Neuronal stem cell (in vitro differentiated cells): ENCODE data around the gene ILKAP.

Experiments used
- DNase-seq: peaks from one replicate; pipeline ENCODE4 v3.0.0-alpha.2; 2013; ENCODE audit warnings: low spot score
- H2AFZ ChIP-seq: one replicate; pipeline ENCODE4 v1.6.1; 2013; ENCODE audit warnings: mild to moderate bottlenecking, low read length, inconsistent platforms
- H2AK5ac ChIP-seq: 2 replicates; pipeline ENCODE4 v1.6.1; 2013; ENCODE audit warnings: low read depth, mild to moderate bottlenecking, inconsistent platforms, low read length, moderate library complexity, mixed read lengths
- H2BK120ac ChIP-seq: 2 replicates; pipeline ENCODE4 v1.6.1; 2013; ENCODE audit warnings: low read depth, mild to moderate bottlenecking, inconsistent platforms, low read length, moderate library complexity, mixed read lengths
- H2BK12ac ChIP-seq: one replicate; pipeline ENCODE4 v1.6.1; 2013; ENCODE audit warnings: low read length, inconsistent platforms
- H2BK15ac ChIP-seq: 2 replicates; pipeline ENCODE4 v1.6.1; 2013; ENCODE audit warnings: mild to moderate bottlenecking, low read length, inconsistent platforms, mixed read lengths
- H2BK5ac ChIP-seq: one replicate; pipeline ENCODE4 v1.6.1; 2013; ENCODE audit warnings: inconsistent platforms, mild to moderate bottlenecking, low read length, moderate library complexity
- H3K14ac ChIP-seq: one replicate; pipeline ENCODE4 v1.6.1; 2013; ENCODE audit warnings: low read length, inconsistent platforms
- H3K18ac ChIP-seq: 2 replicates; pipeline ENCODE4 v1.6.1; 2013; ENCODE audit warnings: low read length, inconsistent platforms
- H3K23ac ChIP-seq: 2 replicates; pipeline ENCODE4 v1.6.1; 2013; ENCODE audit warnings: low read depth, mild to moderate bottlenecking, mixed read lengths, low read length, inconsistent platforms; ENCODE audit not compliant: poor library complexity
- H3K27ac ChIP-seq: replicated peaks from 3 replicates; pipeline ENCODE4 v1.5.1; 2013; ENCODE audit warnings: low read length, inconsistent platforms
- H3K27me3 ChIP-seq, 3 experiments: 2 replicates each; pipeline ENCODE4 v1.6.1; 2013; ENCODE audit warnings: low read length in 3 of 3, mild to moderate bottlenecking in 2 of 3, inconsistent platforms in 1 of 3, low read depth in 1 of 3, mixed read lengths in 1 of 3, moderate library complexity in 1 of 3; ENCODE audit not compliant: control insufficient read depth in 3 of 3, insufficient read depth in 3 of 3
- H3K36me3 ChIP-seq, 2 donors: replicated peaks in 1 of 2; 2 replicates each; pipeline ENCODE4 v1.6.1; 2013; ENCODE audit warnings: low read length in 2 of 2; ENCODE audit not compliant: control insufficient read depth in 2 of 2, insufficient read depth in 2 of 2
- H3K4ac ChIP-seq: 2 replicates; pipeline ENCODE4 v1.6.1; 2013; ENCODE audit warnings: inconsistent platforms, mild to moderate bottlenecking, low read length, moderate library complexity
- H3K4me1 ChIP-seq, 2 donors: 1 replicate in 1 of 2; 2 replicates in 1 of 2; pipeline ENCODE4 v1.6.1; 2013; ENCODE audit warnings: low read length in 2 of 2, low read depth in 1 of 2; ENCODE audit not compliant: control insufficient read depth in 2 of 2, insufficient read depth in 1 of 2
- H3K4me2 ChIP-seq: one replicate; pipeline ENCODE4 v1.6.1; 2013; ENCODE audit warnings: mild to moderate bottlenecking, low read length, inconsistent platforms; ENCODE audit not compliant: insufficient read depth, poor library complexity, severe bottlenecking
- H3K4me3 ChIP-seq, 2 donors: 2 replicates each; pipeline ENCODE4 v1.5.1; 2013; ENCODE audit warnings: low read length in 2 of 2, mild to moderate bottlenecking in 2 of 2, inconsistent platforms in 1 of 2, moderate library complexity in 1 of 2
- H3K79me1 ChIP-seq: one replicate; pipeline ENCODE4 v1.6.1; 2013; ENCODE audit warnings: low read depth, mild to moderate bottlenecking, inconsistent platforms, low read length, moderate library complexity
- H3K9ac ChIP-seq: one replicate; pipeline ENCODE4 v1.6.1; 2013; ENCODE audit warnings: mild to moderate bottlenecking, low read depth, low read length, inconsistent platforms; ENCODE audit not compliant: poor library complexity
- H3K9me3 ChIP-seq, 2 donors: replicated peaks in 1 of 2; 2 replicates each; pipeline versions ENCODE3 to v1.6.1; 2013; ENCODE audit warnings: low read length in 2 of 2, mild to moderate bottlenecking in 2 of 2, inconsistent platforms in 1 of 2, low read depth in 1 of 2, mixed read lengths in 1 of 2, moderate library complexity in 1 of 2; ENCODE audit not compliant: control insufficient read depth in 2 of 2, insufficient read depth in 1 of 2
- H4K8ac ChIP-seq: one replicate; pipeline ENCODE4 v1.6.1; 2013; ENCODE audit warnings: low read depth, mild to moderate bottlenecking, inconsistent platforms, low read length, moderate library complexity
- H4K91ac ChIP-seq: one replicate; pipeline ENCODE4 v1.6.1; 2013; ENCODE audit warnings: low read length, low read depth, mild to moderate bottlenecking, inconsistent platforms; ENCODE audit not compliant: poor library complexity
- WGBS, 2 donors: extraction: QIAGEN DNeasy Blood & Tissue Kit; methylation state at CpG; one replicate each; pipeline ENCODE4 v1.1.7; 2013; ENCODE audit warnings: missing lambda C conversion rate in 2 of 2, mixed read lengths in 1 of 2; ENCODE audit not compliant: insufficient read length in 2 of 2, insufficient replicate concordance in 1 of 2; ENCODE audit errors: extremely low coverage in 2 of 2; 5-methylcytosine and 5-hydroxymethylcytosine counted together

The ILKAP gene

GRCh38 chr2:238136820-238137537 lies 66.5 kb downstream of the ILKAP start:
- Histone ChIP-seq H3K4ac (no peak overlapping the region), H3K27me3 (peaks cover 0 to 19% (median 0%) of the 10 kb centered on the region in 3 experiments), H2BK5ac (no peak overlapping the region), H3K9me3 (no peaks in the 10 kb centered on the region), H3K18ac (peak overlapping the region; percentile 52), H2BK15ac (no peak overlapping the region), H4K91ac (no peak overlapping the region), H3K4me3 (no peak overlapping the region), H4K8ac (peak overlapping the region; percentile 23), H3K9ac (no peak overlapping the region), H3K36me3 (no peaks in the 10 kb centered on the region), H2AK5ac (no peak overlapping the region), H3K27ac (no peak overlapping the region), H2BK12ac (no peak overlapping the region), H3K79me1 (peaks cover 7% of the 10 kb centered on the region), H3K4me1 (peaks cover 8 to 13% of the 10 kb centered on the region in 2 donors), H2BK120ac (peak overlapping the region; percentile 1), H3K23ac (no peak overlapping the region), H3K14ac (no peak overlapping the region), H2AFZ (no peak overlapping the region), H3K4me2 (no peak overlapping the region)
- DNase-seq: no peak
- WGBS, 2 donors: no CpG with 5 or more reads among the region's 14 CpGs

DNA sequence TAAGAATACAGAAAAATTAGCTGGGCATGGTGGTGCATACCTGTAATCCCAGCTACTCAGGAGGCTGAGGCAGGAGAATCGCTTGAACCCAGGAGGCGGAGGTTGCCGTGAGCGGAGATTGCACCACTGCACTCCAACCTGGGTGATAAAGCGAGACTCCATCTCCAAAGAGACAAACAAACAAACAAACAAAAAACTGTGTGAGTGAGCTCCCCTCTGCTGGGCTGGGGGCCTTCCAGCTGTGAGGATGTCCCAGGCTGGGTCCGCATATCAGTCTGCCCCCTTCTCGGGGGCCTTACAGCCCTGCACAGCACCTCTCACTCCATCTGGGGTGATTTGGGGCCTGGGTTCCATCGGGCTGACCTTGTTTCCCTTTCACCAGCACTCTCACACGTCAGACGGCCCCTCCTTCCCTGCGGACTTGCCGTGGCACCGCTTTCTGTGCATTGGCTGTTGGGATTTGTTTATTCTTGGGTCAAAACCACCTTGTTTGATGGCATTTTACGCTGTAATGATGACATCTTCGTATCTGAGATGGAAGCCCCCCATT lies 67.8 kb downstream of the ILKAP start:
- H4K8ac ChIP-seq: no peak overlapping the region
- peak overlapping the region; percentile 79 for H4K91ac ChIP-seq
- H3K9ac ChIP-seq: no peak overlapping the region
- no peak overlapping the region for H3K23ac ChIP-seq
- H3K14ac ChIP-seq: no peak overlapping the region
- H3K9me3 ChIP-seq: no peaks in the 10 kb centered on the region
- peaks cover 6% of the 10 kb centered on the region for H3K79me1 ChIP-seq
- H2BK120ac ChIP-seq: no peak overlapping the region
- no peak overlapping the region for H2AFZ ChIP-seq
- H3K18ac ChIP-seq: no peak overlapping the region
- no peak overlapping the region for H2BK12ac ChIP-seq
- no peak overlapping the region for H3K4me3 ChIP-seq
- DNase-seq: no peak
- H2BK5ac ChIP-seq: no peak overlapping the region
- no peak overlapping the region for H3K27ac ChIP-seq
- no peak overlapping the region for H2AK5ac ChIP-seq
- no CpG with 5 or more reads among the region's 15 CpGs for WGBS, 2 donors
- H3K27me3 ChIP-seq: peaks cover 0 to 11% (median 0%) of the 10 kb centered on the region in 3 experiments
- no peaks in the 10 kb centered on the region for H3K36me3 ChIP-seq
- H3K4me1 ChIP-seq: peaks cover 8 to 13% of the 10 kb centered on the region in 2 donors
- no peak overlapping the region for H3K4me2 ChIP-seq
- no peak overlapping the region for H3K4ac ChIP-seq
- H2BK15ac ChIP-seq: no peak overlapping the region

DNA sequence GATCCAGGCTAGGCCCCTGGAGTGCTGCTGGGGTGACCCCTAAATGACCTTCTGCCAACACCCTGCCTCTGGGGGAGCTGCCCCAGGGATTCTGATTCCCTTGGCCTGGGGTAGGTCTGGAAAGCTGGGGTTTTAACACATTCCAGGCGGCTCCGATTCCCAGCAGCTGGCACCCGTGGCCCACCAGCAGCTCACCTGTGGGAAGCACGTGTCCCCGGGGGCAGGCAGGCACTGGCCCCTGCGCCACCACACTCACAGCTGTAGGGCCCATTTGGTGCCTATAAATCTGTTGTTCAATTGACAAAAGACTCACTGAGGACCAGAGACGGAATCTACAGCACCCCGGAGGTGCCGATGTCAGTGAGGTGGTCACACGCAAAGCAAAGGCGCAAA lies 69.1 kb downstream of the ILKAP start:
- Histone ChIP-seq H3K9ac (no peak overlapping the region), H3K4ac (no peak overlapping the region), H2BK15ac (peak overlapping the region; percentile 49), H3K4me2 (no peak overlapping the region), H3K27me3 (peaks cover 0 to 11% (median 0%) of the 10 kb centered on the region in 3 experiments), H4K91ac (no peak overlapping the region), H2BK120ac (no peak overlapping the region), H3K27ac (no peak overlapping the region), H3K14ac (peak overlapping the region; percentile 38), H3K18ac (peak overlapping the region; percentile 80), H3K4me3 (no peak overlapping the region), H3K36me3 (no peaks in the 10 kb centered on the region), H3K23ac (no peak overlapping the region), H2BK12ac (no peak overlapping the region), H3K79me1 (peaks cover 6% of the 10 kb centered on the region), H4K8ac (no peak overlapping the region), H2BK5ac (peak overlapping the region; percentile 66), H3K4me1 (peaks cover 8 to 11% of the 10 kb centered on the region in 2 donors), H2AFZ (no peak overlapping the region), H2AK5ac (peak overlapping the region; percentile 63), H3K9me3 (no peaks in the 10 kb centered on the region)
- no CpG with 5 or more reads among the region's 11 CpGs for WGBS, 2 donors
- no peak for DNase-seq
